Measurements from ENCODE around the gene PICALM. TPM values are rescaled to one million over a fixed set of nuclear protein-coding genes. Genes with fewer than 3 reads are reported as not detected.

The PICALM gene
- total and polyA plus RNA-seq, 2 donors (not counting 3 experiments of a cell fraction or from before 2014, with no cell fraction given), result 181 to 202 TPM

- intact Hi-C loops (cut with micrococcal nuclease) (no loop called here), dilution Hi-C loops (cut with MboI; ENCODE audit: extremely low pct_ligation_motif_present, low sequenced_read_pairs) (no loop called here)
- no peaks in the 10 kb centered on the region for H3K36me3 ChIP-seq (ENCODE audit: control insufficient read depth in 2 of 2, extremely low read depth in 1 of 2, insufficient read depth in 2 of 2, low read length in 2 of 2)
- TF ChIP-seq, protein P1, sequence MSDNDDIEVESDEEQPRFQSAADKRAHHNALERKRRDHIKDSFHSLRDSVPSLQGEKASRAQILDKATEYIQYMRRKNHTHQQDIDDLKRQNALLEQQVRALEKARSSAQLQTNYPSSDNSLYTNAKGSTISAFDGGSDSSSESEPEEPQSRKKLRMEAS (IDR thresholded peaks at IDR 0.05; ENCODE audit: insufficient read depth, insufficient read length), result no peak
- TF ChIP-seq CTCF (IDR thresholded peaks at IDR 0.05; ENCODE audit: extremely low read depth in 1 of 2, insufficient read depth in 1 of 2, low read depth in 1 of 2, low read length in 2 of 2) (no peak), POLR2AphosphoS5 (IDR thresholded peaks at IDR 0.05; ENCODE audit: insufficient read depth, low read depth, low read length) (no peak), JUN (IDR thresholded peaks at IDR 0.05; ENCODE audit: borderline replicate concordance, insufficient read depth, insufficient read length, low read depth) (no peak), MYC (IDR thresholded peaks at IDR 0.05; ENCODE audit: low read depth, low read length) (no peak)
- H3K79me2 ChIP-seq (ENCODE audit: control insufficient read depth, insufficient read depth, low read length), result no peaks in the 10 kb centered on the region
- H3K9me3 ChIP-seq (replicated peaks; ENCODE audit: control insufficient read depth, insufficient read depth, low read length), result no peaks in the 10 kb centered on the region
- H3K4me2 ChIP-seq (ENCODE audit: insufficient read depth, low read length), result no peak overlapping the region
- H3K27ac ChIP-seq (ENCODE audit: insufficient read depth, low read depth, low read length), result no peak overlapping the region
- FAIRE-seq (no peak), DNase-seq (ENCODE audit: low read depth, low spot score) (no peak)
- no peaks in the 10 kb centered on the region for H3K4me1 ChIP-seq (ENCODE audit: control insufficient read depth, extremely low read depth, insufficient read depth, low read length)
- no peaks in the 10 kb centered on the region for H3K9me1 ChIP-seq (replicated peaks; ENCODE audit: control insufficient read depth, extremely low read depth, insufficient read depth, low read length)
- no TSS peak for BruUV-seq (replicated peaks)
- POLR2A ChIA-PET, result no interaction called here
- H3K27me3 ChIP-seq (ENCODE audit: control insufficient read depth in 2 of 2, insufficient read depth in 2 of 2, low read length in 2 of 2), result peaks cover 14 to 16% of the 10 kb centered on the region in 2 experiments
- no peak overlapping the region for H2AFZ ChIP-seq (ENCODE audit: low read depth, low read length)
- H3K9ac ChIP-seq (replicated peaks; ENCODE audit: extremely low read depth, insufficient read depth, low read length), result no peak overlapping the region
- no peak overlapping the region for H3K4me3 ChIP-seq (replicated peaks in 1 of 3; ENCODE audit: insufficient read depth in 1 of 3, low read depth in 1 of 3, low read length in 3 of 3)
- H4K20me1 ChIP-seq (replicated peaks; ENCODE audit: control insufficient read depth, extremely low read depth, insufficient read depth, low read length), result no peaks in the 10 kb centered on the region
- CTCF ChIA-PET, result no interaction called here
Measured at GRCh38 chr11:85912414-85912813, 156.5 kb downstream of the PICALM start.

Other genes with a start within 250 kb of the PICALM start
- gene CCDC83, start 213.7 kb downstream of the PICALM start, total RNA-seq, result not detected in 2 replicates
- gene CCDC83, start 213.7 kb downstream of the PICALM start, polyA plus RNA-seq, result not detected in 2 replicates
- 21.8 and 22.7 TPM in 2 replicates for gene EED, start 175.7 kb upstream of the PICALM start, total RNA-seq
- 7.1 and 9.4 TPM in 2 replicates for gene EED, start 175.7 kb upstream of the PICALM start, polyA plus RNA-seq
- gene HIKESHI, start 233.2 kb upstream of the PICALM start, total RNA-seq, result 38.7 and 40.2 TPM in 2 replicates
- gene HIKESHI, start 233.2 kb upstream of the PICALM start, polyA plus RNA-seq, result 59.6 and 66.9 TPM in 2 replicates

All from endothelial cell of umbilical vein (primary cell).